Progenitor cell of endocrine pancreas (in vitro differentiated cells): ENCODE results near the gene GRAMD1C. TPM values are rescaled to one million over a fixed set of nuclear protein-coding genes. Genes with fewer than 3 reads are reported as not detected.

Experiments
- DNase-seq: peaks from one replicate; pipeline ENCODE4 v3.0.0; 2021; ENCODE audit warnings: low spot score; ENCODE audit not compliant: unreplicated experiment
- H3K27ac Mint-ChIP-seq: 2 replicates; pipeline ENCODE4 v1.8.0; 2021; ENCODE audit warnings: mild to moderate bottlenecking, moderate library complexity, mixed read lengths
- H3K27me3 Mint-ChIP-seq: 2 replicates; pipeline ENCODE4 v1.8.0; 2021; ENCODE audit warnings: mixed read lengths
- H3K36me3 Mint-ChIP-seq: 2 replicates; pipeline ENCODE4 v1.8.0; 2022; ENCODE audit warnings: mixed read lengths; ENCODE audit not compliant: insufficient read depth
- H3K4me1 Mint-ChIP-seq: 2 replicates; pipeline ENCODE4 v1.8.0; 2021; ENCODE audit warnings: low read depth, mixed read lengths
- H3K4me3 Mint-ChIP-seq: 2 replicates; pipeline ENCODE4 v1.8.0; 2021; ENCODE audit warnings: low read depth, mild to moderate bottlenecking, moderate library complexity, mixed read lengths
- H3K9me3 Mint-ChIP-seq: 2 replicates; pipeline ENCODE4 v1.8.0; 2021; ENCODE audit warnings: low read depth, mixed read lengths
- total RNA-seq: library from RNA; stranded (reverse); gene quantifications from 2 replicates; pipeline ENCODE4 v1.2.1, GENCODE V29; 2021
- TF ChIP-seq, protein P1 (sequence below): fragments of 200-600 bp; sonication (generic); IDR thresholded peaks from one replicate; pipeline ENCODE4 v1.5.0; 2021; ENCODE audit warnings: antibody characterized with exemption, mild to moderate bottlenecking; ENCODE audit not compliant: unreplicated experiment

GRAMD1C gene
- total RNA-seq, 1 donor from 2014 or later, result 1.7 TPM

GRCh38 chr3:113966172-113966571 lies 127.6 kb downstream of the GRAMD1C start:
- H3K4me1 Mint-ChIP-seq, result no peaks in the 10 kb centered on the region
- H3K4me3 Mint-ChIP-seq, result no peak overlapping the region
- TF ChIP-seq, protein P1, sequence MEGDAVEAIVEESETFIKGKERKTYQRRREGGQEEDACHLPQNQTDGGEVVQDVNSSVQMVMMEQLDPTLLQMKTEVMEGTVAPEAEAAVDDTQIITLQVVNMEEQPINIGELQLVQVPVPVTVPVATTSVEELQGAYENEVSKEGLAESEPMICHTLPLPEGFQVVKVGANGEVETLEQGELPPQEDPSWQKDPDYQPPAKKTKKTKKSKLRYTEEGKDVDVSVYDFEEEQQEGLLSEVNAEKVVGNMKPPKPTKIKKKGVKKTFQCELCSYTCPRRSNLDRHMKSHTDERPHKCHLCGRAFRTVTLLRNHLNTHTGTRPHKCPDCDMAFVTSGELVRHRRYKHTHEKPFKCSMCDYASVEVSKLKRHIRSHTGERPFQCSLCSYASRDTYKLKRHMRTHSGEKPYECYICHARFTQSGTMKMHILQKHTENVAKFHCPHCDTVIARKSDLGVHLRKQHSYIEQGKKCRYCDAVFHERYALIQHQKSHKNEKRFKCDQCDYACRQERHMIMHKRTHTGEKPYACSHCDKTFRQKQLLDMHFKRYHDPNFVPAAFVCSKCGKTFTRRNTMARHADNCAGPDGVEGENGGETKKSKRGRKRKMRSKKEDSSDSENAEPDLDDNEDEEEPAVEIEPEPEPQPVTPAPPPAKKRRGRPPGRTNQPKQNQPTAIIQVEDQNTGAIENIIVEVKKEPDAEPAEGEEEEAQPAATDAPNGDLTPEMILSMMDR, result peak; percentile 21
- peaks cover 5% of the 10 kb centered on the region for H3K9me3 Mint-ChIP-seq
- H3K27ac Mint-ChIP-seq, result no peak overlapping the region
- DNase-seq, result no peak
- H3K36me3 Mint-ChIP-seq, result peaks cover 3% of the 10 kb centered on the region
- H3K27me3 Mint-ChIP-seq, result no peaks in the 10 kb centered on the region

- Mint-ChIP-seq H3K4me3 (no peak overlapping the region), H3K36me3 (peaks cover 22% of the 10 kb centered on the region), H3K9me3 (peaks cover 34% of the 10 kb centered on the region), H3K4me1 (no peaks in the 10 kb centered on the region), H3K27me3 (no peaks in the 10 kb centered on the region), H3K27ac (no peak overlapping the region)
- DNase-seq, result no peak
- TF ChIP-seq, protein P1, result no peak
Measured at GRCh38 chr3:113968986-113969385, 130.4 kb downstream of the GRAMD1C start.

GRCh38 chr3:113977822-113978221 lies 139.2 kb downstream of the GRAMD1C start:
- Mint-ChIP-seq H3K4me1 (no peaks in the 10 kb centered on the region), H3K27me3 (no peaks in the 10 kb centered on the region), H3K27ac (no peak overlapping the region), H3K36me3 (peaks cover 33% of the 10 kb centered on the region), H3K9me3 (peaks cover 17% of the 10 kb centered on the region), H3K4me3 (no peak overlapping the region)
- DNase-seq, result no peak
- TF ChIP-seq, protein P1, result no peak

DNA sequence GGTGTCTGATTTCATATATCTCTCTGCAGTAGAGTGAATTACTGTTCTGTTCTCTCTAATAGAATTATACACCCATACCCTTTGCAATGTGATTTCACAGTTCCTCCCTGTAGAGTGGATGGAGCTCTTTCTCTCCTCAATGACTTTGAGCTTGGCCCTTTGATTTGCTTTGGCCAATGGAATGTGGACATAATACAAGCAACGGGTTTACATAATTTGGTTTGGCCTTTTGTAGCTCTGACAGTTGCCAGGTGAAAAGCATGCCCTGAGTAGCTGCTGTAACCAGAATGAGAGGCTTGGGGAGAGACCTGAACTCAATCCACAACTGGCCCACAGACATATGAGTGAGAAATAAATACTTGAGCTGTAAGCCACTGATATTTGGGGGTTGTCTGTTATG lies 141.3 kb downstream of the GRAMD1C start:
- H3K36me3 Mint-ChIP-seq, result peaks cover 23% of the 10 kb centered on the region
- TF ChIP-seq, protein P1, result no peak
- H3K27ac Mint-ChIP-seq, result no peak overlapping the region
- no peaks in the 10 kb centered on the region for H3K27me3 Mint-ChIP-seq
- H3K4me1 Mint-ChIP-seq, result no peaks in the 10 kb centered on the region
- no peak for DNase-seq
- peaks cover under 1% of the 10 kb centered on the region for H3K9me3 Mint-ChIP-seq
- H3K4me3 Mint-ChIP-seq, result no peak overlapping the region

DNA sequence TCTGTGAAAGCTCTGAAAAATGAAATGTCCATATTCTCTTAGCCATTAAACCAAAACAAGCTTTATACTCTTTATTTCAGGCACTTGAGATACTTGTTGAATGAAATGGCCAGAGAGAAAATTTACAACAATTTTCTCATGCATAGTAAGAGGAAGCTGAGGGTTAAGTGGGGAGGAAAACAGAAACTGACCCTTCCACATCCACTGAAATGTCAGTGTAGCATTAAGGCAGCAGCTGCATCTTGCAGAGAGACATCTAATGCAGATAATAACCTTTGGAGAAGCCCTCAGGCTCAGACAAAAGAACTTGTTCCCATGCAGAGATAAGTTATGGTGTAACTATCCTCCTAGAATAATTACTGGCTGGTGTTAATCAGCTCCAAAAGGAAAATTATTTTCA lies 143.2 kb downstream of the GRAMD1C start:
- peaks cover 26% of the 10 kb centered on the region for H3K36me3 Mint-ChIP-seq
- TF ChIP-seq, protein P1, result no peak
- no peak for DNase-seq
- H3K27ac Mint-ChIP-seq, result no peak overlapping the region
- H3K4me1 Mint-ChIP-seq, result no peaks in the 10 kb centered on the region
- no peak overlapping the region for H3K4me3 Mint-ChIP-seq
- H3K27me3 Mint-ChIP-seq, result no peaks in the 10 kb centered on the region
- H3K9me3 Mint-ChIP-seq, result peaks cover 4% of the 10 kb centered on the region
